Activated CD4-positive, alpha-beta T cell treated with anti-CD3 and anti-CD28 coated beads for 36 hours (primary cell): ENCODE measurements around the gene ABCC11. TPM values are rescaled to one million over a fixed set of nuclear protein-coding genes. Genes with fewer than 3 reads are reported as not detected.

Experiments used
- ATAC-seq: fragments of 200-7000 bp; cut with Tn5 transposase; one replicate; pipeline ENCODE4 v1.10.0; 2021; ENCODE audit warnings: mild to moderate bottlenecking, moderate library complexity
- CTCF ChIA-PET: fragments of 350-600 bp; sonication (Branson Sonifier 250); formaldehyde crosslinking; loops from one replicate; lab custom pipeline; 2021; ENCODE audit warnings: antibody characterized with exemption; lab: Charles Lee
- POLR2A ChIA-PET: fragments of 350-600 bp; sonication (Branson Sonifier 250); formaldehyde crosslinking; loops from one replicate; lab custom pipeline; 2021; ENCODE audit warnings: antibody characterized with exemption, inconsistent platforms; lab: Charles Lee
- DNase-seq: peaks from one replicate; pipeline ENCODE4 v3.0.0-alpha.2; 2020
- H3K27ac Mint-ChIP-seq: one replicate; pipeline ENCODE4 v1.8.0; 2021; ENCODE audit warnings: mixed read lengths
- H3K27me3 Mint-ChIP-seq: one replicate; pipeline ENCODE4 v1.8.0; 2021; ENCODE audit warnings: mixed read lengths
- H3K36me3 Mint-ChIP-seq: one replicate; pipeline ENCODE4 v1.8.0; 2021; ENCODE audit warnings: low read depth, mixed read lengths
- H3K4me1 Mint-ChIP-seq: one replicate; pipeline ENCODE4 v1.8.0; 2021; ENCODE audit warnings: mixed read lengths
- H3K4me3 Mint-ChIP-seq: one replicate; pipeline ENCODE4 v1.8.0; 2021; ENCODE audit warnings: mild to moderate bottlenecking, moderate library complexity, mixed read lengths
- H3K9me3 Mint-ChIP-seq: one replicate; pipeline ENCODE4 v1.8.0; 2021; ENCODE audit warnings: low read depth, mixed read lengths
- intact Hi-C, 2 experiments: fragments of 100-400 bp; cut with DNase I in 1 of 2; cut with micrococcal nuclease in 1 of 2; formaldehyde crosslinking; loops; one replicate each; pipeline versions ENCODE4 v1.14.2 to v1.15.1; 2022 to 2024; cut with DNase I, micrococcal nuclease
- total RNA-seq, 2 experiments: library from RNA; stranded (reverse); gene quantifications; one replicate each; pipeline ENCODE4 v1.2.3, GENCODE V29; 2021

Gene ABCC11
- total RNA-seq, 2 experiments from 2014 or later, result 0.07 to 0.35 TPM

DNA sequence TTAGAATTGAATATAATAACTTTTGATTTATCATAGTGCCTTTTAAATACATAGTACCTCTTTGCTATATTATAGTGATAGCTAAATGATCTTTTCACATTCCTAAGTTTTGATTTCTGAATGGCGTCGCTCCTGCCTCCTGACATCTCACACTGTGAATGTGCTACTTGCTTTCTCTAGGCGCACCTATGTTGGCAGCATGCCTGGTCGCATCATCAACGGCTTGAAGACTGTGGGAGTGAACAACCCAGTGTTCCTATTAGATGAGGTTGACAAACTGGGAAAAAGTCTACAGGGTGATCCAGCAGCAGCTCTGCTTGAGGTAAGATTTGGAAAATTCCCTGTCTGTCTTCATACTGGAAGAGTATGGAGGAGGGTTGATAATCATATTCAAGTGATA lies 29.8 kb upstream of the ABCC11 start:
- Mint-ChIP-seq H3K4me1 (peaks cover 6% of the 10 kb centered on the region), H3K27ac (no peak overlapping the region), H3K4me3 (no peak overlapping the region), H3K9me3 (no peaks in the 10 kb centered on the region), H3K36me3 (peaks cover 31% of the 10 kb centered on the region), H3K27me3 (no peaks in the 10 kb centered on the region)
- ATAC-seq (no peak), DNase-seq (no peak)
- ChIA-PET CTCF (interaction anchor here (0.7 kb wide), 2 partner anchors 10 to 405 kb away, joined by 3 read pairs; no protein-coding TSS in a partner anchor), POLR2A (no interaction called here)
- intact Hi-C loops, result no loop called here

DNA sequence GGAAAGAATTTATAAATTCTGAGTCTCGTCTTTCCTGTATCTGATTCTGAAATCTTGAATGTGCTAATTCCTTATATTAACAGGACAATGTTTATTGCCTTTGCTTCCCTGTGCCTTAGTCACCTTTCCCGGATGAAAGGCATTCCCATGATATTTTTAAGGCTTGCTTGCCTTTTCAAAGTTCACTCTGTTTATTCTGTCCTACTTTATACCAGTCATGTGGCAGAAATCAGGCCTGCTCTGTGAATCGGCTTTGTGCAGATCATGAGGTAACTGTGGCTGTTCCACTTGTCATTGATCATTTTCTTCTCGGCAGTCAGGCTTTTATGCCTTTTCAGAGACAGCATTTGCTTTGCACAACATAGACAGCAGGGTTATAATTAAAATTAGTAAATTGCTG lies 28.8 kb upstream of the ABCC11 start:
- no peaks in the 10 kb centered on the region for H3K27me3 Mint-ChIP-seq
- H3K4me1 Mint-ChIP-seq, result peaks cover 6% of the 10 kb centered on the region
- no peak overlapping the region for H3K4me3 Mint-ChIP-seq
- peaks cover 35% of the 10 kb centered on the region for H3K36me3 Mint-ChIP-seq
- ATAC-seq, result no peak
- no peak overlapping the region for H3K27ac Mint-ChIP-seq
- no peaks in the 10 kb centered on the region for H3K9me3 Mint-ChIP-seq
- no peak for DNase-seq
- ChIA-PET CTCF (no interaction called here), POLR2A (no interaction called here)
- intact Hi-C loops, result no loop called here

DNA sequence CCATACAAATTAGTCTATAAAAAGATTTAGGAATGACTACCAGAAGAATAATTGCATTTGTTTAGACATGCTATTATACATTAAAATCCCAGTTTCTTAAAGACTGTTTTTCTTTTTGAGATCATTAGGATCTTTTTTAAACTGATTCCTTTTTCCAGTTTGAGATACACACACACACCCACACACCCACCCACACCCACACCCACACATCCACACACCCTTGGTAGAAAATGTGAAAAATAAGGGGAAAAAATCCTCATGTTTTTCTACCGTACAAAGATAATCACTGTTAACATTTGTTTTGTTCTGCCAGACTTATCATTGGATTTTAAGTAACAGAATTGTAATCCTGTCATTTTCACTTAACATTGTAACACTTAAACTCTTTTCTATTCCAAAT lies 27.1 kb upstream of the ABCC11 start:
- Mint-ChIP-seq H3K27me3 (no peaks in the 10 kb centered on the region), H3K4me1 (peaks cover 6% of the 10 kb centered on the region), H3K9me3 (no peaks in the 10 kb centered on the region), H3K4me3 (no peak overlapping the region), H3K27ac (no peak overlapping the region), H3K36me3 (peaks cover 33% of the 10 kb centered on the region)
- ATAC-seq (no peak), DNase-seq (no peak)
- POLR2A ChIA-PET, result no interaction called here
- CTCF ChIA-PET, result interaction anchor here (1.3 kb wide), 1 partner anchor 12 kb away, joined by 3 read pairs; no protein-coding TSS in a partner anchor
- intact Hi-C loops, result no loop called here

DNA sequence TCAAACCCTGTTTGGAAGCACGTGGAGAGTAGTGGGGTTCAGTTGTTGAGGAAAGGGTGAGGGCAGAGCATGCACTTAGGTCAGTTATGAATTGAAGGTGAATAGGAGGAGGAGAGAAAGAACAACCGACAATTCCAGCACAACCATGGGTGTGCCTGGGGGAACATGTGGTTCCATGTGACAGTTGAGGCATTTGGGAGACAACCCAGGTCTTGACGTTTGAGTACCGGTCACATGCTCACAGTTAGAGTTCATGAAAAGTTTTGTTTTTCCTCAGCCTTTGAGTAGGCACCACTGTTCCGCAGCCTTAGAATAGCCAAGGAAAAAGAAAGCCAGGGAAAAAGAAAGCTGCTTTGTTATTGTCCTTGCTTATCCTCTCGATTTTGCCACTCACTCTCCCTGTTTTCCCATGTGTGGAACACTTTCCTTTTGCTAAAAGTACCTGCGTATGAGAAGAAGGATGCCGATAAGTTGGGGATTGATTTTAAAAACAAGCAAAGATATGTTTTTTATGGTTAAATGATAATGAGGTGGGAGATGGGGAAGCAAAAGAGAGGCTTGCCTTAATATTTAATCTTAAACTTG lies 25.6 kb upstream of the ABCC11 start:
- DNase-seq (no peak), ATAC-seq (no peak)
- CTCF ChIA-PET, result interaction anchor here (1.3 kb wide), 1 partner anchor 11 kb away, joined by 3 read pairs; no protein-coding TSS in a partner anchor
- H3K36me3 Mint-ChIP-seq, result peaks cover 28% of the 10 kb centered on the region
- H3K4me1 Mint-ChIP-seq, result peaks cover 2% of the 10 kb centered on the region
- intact Hi-C loops, result no loop called here
- no peak overlapping the region for H3K27ac Mint-ChIP-seq
- POLR2A ChIA-PET, result no interaction called here
- no peaks in the 10 kb centered on the region for H3K9me3 Mint-ChIP-seq
- H3K4me3 Mint-ChIP-seq, result no peak overlapping the region
- no peaks in the 10 kb centered on the region for H3K27me3 Mint-ChIP-seq

DNA sequence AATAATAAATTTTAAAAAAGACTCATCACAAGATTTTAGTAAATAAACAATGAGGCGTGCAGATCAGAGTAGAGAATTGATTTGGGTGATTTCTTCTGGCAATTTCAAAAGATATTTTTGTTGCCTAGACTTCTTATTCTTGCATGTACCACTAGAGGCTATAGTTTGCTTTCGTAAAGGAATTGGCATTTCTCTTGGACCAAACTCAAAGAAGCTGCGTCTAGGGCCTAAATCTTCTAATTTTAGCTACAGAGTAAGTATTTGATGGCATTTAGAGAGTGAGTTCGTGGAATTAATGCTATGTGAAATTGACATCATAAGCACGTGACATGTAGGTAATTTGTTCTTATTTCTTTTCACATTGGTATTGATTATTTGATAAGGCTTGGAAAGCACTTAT lies 24.4 kb upstream of the ABCC11 start:
- H3K36me3 Mint-ChIP-seq, result peaks cover 21% of the 10 kb centered on the region

DNA sequence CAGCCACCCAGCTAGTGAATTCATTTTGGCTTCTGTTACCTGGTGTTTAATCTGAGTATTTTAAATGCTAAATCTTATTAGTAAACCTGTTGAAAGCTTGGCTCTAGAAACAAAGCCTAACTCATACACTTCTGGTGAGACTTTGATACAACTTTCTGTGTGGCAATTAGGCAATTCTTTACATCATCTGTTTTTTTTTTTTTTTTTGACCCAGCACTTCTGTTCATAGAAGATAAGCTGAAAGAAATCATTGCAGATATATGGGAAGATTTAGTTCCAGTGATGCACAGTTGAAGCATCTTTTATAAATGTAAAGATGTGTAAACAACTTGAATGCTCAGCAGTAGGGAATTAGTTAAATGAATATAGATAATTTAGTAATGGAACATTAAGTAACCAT lies 21.7 kb upstream of the ABCC11 start:
- H3K27me3 Mint-ChIP-seq, result no peaks in the 10 kb centered on the region
- ChIA-PET POLR2A (no interaction called here), CTCF (interaction anchor here (0.6 to 0.9 kb wide), 2 partner anchors 10 to 66 kb away, joined by 3 read pairs; no protein-coding TSS in a partner anchor)
- no peaks in the 10 kb centered on the region for H3K9me3 Mint-ChIP-seq
- DNase-seq (no peak), ATAC-seq (no peak)
- intact Hi-C loops, result no loop called here
- no peak overlapping the region for H3K27ac Mint-ChIP-seq
- H3K36me3 Mint-ChIP-seq, result peaks cover 32% of the 10 kb centered on the region
- H3K4me1 Mint-ChIP-seq, result peaks cover 3% of the 10 kb centered on the region
- H3K4me3 Mint-ChIP-seq, result no peak overlapping the region

More for the DNA sequence above, 24.4 kb upstream of the ABCC11 start:
- POLR2A ChIA-PET, result no interaction called here
- peaks cover under 1% of the 10 kb centered on the region for H3K4me1 Mint-ChIP-seq
- no peak overlapping the region for H3K4me3 Mint-ChIP-seq
- no peaks in the 10 kb centered on the region for H3K9me3 Mint-ChIP-seq
- no peak for DNase-seq
- CTCF ChIA-PET, result interaction anchor here (0.7 to 0.9 kb wide), 3 partner anchors 19 to 81 kb away, joined by 3 read pairs; no protein-coding TSS in a partner anchor
- H3K27ac Mint-ChIP-seq, result no peak overlapping the region
- H3K27me3 Mint-ChIP-seq, result no peaks in the 10 kb centered on the region
- intact Hi-C loops, result no loop called here
- no peak for ATAC-seq

DNA sequence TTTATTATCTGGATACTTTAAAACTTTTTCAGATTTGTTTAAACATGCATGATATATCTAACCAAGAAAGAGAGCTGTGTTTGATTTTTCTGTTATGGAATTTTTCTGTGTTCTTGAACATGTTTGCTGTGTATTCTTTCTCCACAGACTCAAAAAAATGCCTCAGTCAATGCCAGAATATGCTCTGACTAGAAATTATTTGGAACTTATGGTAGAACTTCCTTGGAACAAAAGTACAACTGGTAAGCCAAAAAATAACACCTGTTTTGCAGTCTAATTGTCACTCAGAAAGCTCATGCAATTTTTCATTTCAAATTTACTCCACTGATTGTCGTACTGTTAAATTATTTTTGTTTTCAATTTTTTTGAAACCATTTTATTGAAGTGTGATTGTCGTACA lies 15.3 kb upstream of the ABCC11 start:
- Mint-ChIP-seq H3K27me3 (no peaks in the 10 kb centered on the region), H3K36me3 (peaks cover 60% of the 10 kb centered on the region), H3K27ac (no peak overlapping the region), H3K9me3 (no peaks in the 10 kb centered on the region), H3K4me1 (peaks cover 3% of the 10 kb centered on the region), H3K4me3 (no peak overlapping the region)
- intact Hi-C loops, result no loop called here
- CTCF ChIA-PET, result interaction anchor here (1.3 kb wide), 1 partner anchor 11 kb away, joined by 3 read pairs; no protein-coding TSS in a partner anchor
- POLR2A ChIA-PET, result no interaction called here
- DNase-seq, result no peak
- ATAC-seq, result no peak

DNA sequence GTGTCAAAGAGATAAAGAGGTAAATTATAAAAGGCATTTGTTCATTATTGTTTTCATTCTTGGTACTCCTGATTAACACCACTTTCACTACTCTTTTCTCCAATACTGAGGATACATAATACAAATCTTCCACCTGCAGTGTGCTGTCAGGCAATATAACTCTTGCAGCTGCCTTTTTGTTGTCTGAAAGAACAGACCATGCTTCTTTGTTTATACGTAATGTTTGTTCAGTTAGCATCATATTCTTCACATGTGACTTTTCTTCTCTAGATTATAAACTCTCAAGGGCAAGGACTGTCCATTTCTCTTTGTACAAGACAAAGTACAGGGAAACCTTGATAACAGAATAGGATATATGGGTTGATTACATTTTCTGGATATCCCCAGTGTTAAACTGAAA lies 14.2 kb upstream of the ABCC11 start:
- Mint-ChIP-seq H3K4me3 (no peak overlapping the region), H3K36me3 (peaks cover 59% of the 10 kb centered on the region), H3K4me1 (peaks cover 3% of the 10 kb centered on the region), H3K27me3 (no peaks in the 10 kb centered on the region), H3K9me3 (no peaks in the 10 kb centered on the region), H3K27ac (no peak overlapping the region)
- POLR2A ChIA-PET, result no interaction called here
- CTCF ChIA-PET, result interaction anchor here (1.2 to 1.3 kb wide), 2 partner anchors 12 to 27 kb away, joined by 3 read pairs; no protein-coding TSS in a partner anchor
- ATAC-seq (no peak), DNase-seq (no peak)
- intact Hi-C loops, result no loop called here

DNA sequence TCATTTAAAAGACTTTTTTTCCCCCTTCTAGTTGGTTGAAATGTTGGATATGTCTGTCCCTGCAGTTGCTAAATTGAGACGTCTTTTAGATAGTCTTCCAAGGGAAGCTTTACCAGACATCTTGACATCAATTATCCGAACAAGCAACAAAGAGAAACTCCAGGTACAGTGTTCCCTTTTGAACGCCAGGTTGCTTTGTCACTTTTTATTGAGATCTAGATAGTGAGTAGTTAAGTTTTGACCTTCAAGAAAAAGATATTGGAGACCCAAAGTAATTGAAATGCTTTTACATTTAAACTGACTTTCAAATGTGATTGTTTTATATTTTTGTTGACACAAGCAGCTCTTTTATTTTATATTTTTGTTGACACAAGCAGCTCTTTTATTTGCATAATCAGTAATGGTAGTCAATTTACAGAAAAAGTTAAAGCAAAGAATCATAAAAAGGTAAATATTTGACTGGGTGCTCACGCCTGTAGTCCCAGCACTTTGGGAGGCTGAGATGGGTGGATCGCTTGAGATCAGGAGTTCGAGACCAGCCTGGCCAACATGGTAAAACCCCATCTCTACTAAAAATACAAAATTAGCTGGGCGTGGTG lies 9.3 kb upstream of the ABCC11 start:
- CTCF ChIA-PET, result no interaction called here
- peaks cover 52% of the 10 kb centered on the region for H3K36me3 Mint-ChIP-seq
- POLR2A ChIA-PET, result no interaction called here

DNA sequence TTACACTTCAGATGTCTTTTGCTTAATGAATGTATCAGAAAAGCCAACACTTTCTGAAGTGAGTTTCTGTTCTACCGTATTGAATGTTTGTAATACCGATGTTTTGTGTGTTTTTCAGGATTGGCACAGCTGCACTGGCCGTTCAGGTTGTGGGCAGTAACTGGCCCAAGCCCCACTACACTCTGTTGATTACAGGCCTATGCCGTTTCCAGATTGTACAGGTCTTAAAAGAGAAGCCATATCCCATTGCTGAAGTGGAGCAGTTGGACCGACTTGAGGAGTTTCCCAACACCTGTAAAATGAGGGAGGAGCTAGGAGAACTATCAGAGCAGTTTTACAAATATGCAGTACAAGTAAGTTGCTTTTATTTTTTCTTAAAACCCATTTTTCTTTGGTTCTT lies 4.7 kb upstream of the ABCC11 start:
- Mint-ChIP-seq H3K27ac (no peak overlapping the region), H3K27me3 (no peaks in the 10 kb centered on the region), H3K9me3 (no peaks in the 10 kb centered on the region), H3K4me3 (no peak overlapping the region), H3K4me1 (peaks cover 32% of the 10 kb centered on the region), H3K36me3 (peaks cover 32% of the 10 kb centered on the region)
- intact Hi-C loops, result no loop called here
- no peak for ATAC-seq
- POLR2A ChIA-PET, result no interaction called here
- CTCF ChIA-PET, result interaction anchor here (1.2 to 1.4 kb wide), 2 partner anchors 20 to 378 kb away, joined by 3 to 6 read pairs; no protein-coding TSS in a partner anchor
- DNase-seq, result no peak

More for the DNA sequence above, 9.3 kb upstream of the ABCC11 start:
- Mint-ChIP-seq H3K27me3 (no peaks in the 10 kb centered on the region), H3K27ac (no peak overlapping the region), H3K9me3 (no peaks in the 10 kb centered on the region), H3K4me1 (no peaks in the 10 kb centered on the region), H3K4me3 (no peak overlapping the region)
- DNase-seq, result no peak
- intact Hi-C loops, result no loop called here
- no peak for ATAC-seq

DNA sequence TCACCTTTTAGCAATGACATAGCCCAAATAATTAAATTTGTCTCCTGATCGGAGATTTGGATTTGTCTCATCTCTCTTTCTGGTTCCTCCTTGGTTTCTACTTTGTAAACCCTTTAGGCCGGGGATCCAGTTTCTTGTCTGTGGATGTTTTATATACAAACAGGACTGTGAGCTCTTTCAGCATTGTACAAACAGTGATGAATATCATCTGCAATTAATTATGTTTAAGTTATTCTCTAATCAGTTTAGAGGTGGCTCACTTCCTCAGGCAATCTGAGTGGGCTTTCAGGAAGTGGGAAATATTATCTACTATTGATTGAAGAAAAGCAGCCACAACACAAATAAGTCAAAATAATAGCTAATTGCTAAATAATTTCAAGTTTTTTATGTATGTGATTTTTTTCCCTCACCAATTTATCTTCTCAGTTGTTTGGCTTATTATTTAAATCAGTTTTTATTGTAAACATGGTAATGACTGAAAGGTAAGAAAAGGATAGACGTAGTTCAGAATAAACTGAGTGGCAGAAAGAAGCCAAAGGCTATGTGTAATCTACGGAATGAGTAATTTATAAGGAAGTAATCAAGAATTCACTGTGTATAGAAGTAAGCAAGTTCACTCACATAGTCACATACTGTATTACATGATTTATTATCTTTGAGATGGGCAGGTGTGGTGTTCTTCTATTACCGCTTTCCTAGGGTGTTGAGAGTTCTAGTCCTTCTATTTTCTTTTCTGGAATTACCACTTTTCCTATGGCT lies 3.4 kb upstream of the ABCC11 start:
- CTCF ChIA-PET, result interaction anchor here (1.4 kb wide), 2 partner anchors 14 to 19 kb away, joined by 3 to 6 read pairs; no protein-coding TSS in a partner anchor
- Mint-ChIP-seq H3K27ac (no peak overlapping the region), H3K4me3 (no peak overlapping the region), H3K36me3 (peaks cover 25% of the 10 kb centered on the region), H3K27me3 (no peaks in the 10 kb centered on the region), H3K4me1 (peaks cover 44% of the 10 kb centered on the region), H3K9me3 (no peaks in the 10 kb centered on the region)
- POLR2A ChIA-PET, result interaction anchor here (0.5 kb wide), 1 partner anchor 363 kb away, joined by 3 read pairs; no protein-coding TSS in a partner anchor
- no peak for DNase-seq
- ATAC-seq, result no peak
- intact Hi-C loops, result no loop called here
